A673 (cell line): ENCODE results near the gene ST6GALNAC4.

Experiments
- CTCF ChIP-seq: fragments of 300-800, 200-600 bp; sonication (generic); conservative IDR thresholded peaks from 2 replicates; pipeline ENCODE4 v1.5.1; 2017; ENCODE audit warnings: low read depth, mild to moderate bottlenecking, antibody characterized with exemption, low read length, moderate library complexity, mixed read lengths
- EZH2 ChIP-seq: fragments of 200-600 bp; sonication (generic); IDR thresholded peaks from 2 replicates; pipeline ENCODE4 v1.6.1; 2017; ENCODE audit warnings: borderline replicate concordance, low read depth, mild to moderate bottlenecking, mixed read lengths, antibody characterized with exemption, low read length; ENCODE audit not compliant: poor library complexity, severe bottlenecking

GRCh38 chr9:127883959-127884358 is 32.9 kb downstream of the ST6GALNAC4 start:
- TF ChIP-seq CTCF, result no peak
- TF ChIP-seq EZH2, result no peak
